ENCODE results near the gene MCM3. TPM values are rescaled to one million over a fixed set of nuclear protein-coding genes. Genes with fewer than 3 reads are reported as not detected.

MCM3 gene
- total RNA-seq, 4 donors from 2014 or later, result 24.9 to 71.8 (median 30.4) TPM

DNA sequence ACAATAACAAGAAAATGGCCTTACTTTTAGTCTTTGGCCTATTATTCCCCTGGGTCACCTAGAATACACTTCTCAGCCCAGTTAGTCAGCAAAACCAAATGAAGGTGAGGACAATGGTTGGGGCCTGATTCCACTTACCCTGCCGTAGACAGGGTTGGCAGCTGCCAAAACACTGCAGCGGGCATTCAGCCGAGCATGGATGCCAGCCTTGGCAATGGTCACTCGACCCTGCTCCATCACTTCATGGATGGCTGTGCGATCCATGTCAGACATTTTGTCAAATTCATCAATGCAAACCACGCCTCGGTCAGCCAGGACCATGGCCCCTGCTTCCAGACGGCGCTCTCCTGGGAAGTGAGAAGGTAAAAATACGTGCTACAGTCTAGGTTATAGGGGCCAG lies 8.4 kb downstream of the MCM3 start:
- no peak for DNase-seq
- no peak for TF ChIP-seq POLR2A (IDR thresholded peaks at IDR 0.05)
- TF ChIP-seq, protein P1, sequence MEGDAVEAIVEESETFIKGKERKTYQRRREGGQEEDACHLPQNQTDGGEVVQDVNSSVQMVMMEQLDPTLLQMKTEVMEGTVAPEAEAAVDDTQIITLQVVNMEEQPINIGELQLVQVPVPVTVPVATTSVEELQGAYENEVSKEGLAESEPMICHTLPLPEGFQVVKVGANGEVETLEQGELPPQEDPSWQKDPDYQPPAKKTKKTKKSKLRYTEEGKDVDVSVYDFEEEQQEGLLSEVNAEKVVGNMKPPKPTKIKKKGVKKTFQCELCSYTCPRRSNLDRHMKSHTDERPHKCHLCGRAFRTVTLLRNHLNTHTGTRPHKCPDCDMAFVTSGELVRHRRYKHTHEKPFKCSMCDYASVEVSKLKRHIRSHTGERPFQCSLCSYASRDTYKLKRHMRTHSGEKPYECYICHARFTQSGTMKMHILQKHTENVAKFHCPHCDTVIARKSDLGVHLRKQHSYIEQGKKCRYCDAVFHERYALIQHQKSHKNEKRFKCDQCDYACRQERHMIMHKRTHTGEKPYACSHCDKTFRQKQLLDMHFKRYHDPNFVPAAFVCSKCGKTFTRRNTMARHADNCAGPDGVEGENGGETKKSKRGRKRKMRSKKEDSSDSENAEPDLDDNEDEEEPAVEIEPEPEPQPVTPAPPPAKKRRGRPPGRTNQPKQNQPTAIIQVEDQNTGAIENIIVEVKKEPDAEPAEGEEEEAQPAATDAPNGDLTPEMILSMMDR (IDR thresholded peaks at IDR 0.05), result no peak
- no peaks in the 10 kb centered on the region for H3K9me3 ChIP-seq
- no peak overlapping the region for H3K27ac ChIP-seq
- no peaks in the 10 kb centered on the region for H3K27me3 ChIP-seq
- peaks cover 4 to 83% (median 6%) of the 10 kb centered on the region in 3 donors for H3K36me3 ChIP-seq
- H3K4me1 ChIP-seq, result no peaks in the 10 kb centered on the region
- no peak overlapping the region for H3K4me3 ChIP-seq

DNA sequence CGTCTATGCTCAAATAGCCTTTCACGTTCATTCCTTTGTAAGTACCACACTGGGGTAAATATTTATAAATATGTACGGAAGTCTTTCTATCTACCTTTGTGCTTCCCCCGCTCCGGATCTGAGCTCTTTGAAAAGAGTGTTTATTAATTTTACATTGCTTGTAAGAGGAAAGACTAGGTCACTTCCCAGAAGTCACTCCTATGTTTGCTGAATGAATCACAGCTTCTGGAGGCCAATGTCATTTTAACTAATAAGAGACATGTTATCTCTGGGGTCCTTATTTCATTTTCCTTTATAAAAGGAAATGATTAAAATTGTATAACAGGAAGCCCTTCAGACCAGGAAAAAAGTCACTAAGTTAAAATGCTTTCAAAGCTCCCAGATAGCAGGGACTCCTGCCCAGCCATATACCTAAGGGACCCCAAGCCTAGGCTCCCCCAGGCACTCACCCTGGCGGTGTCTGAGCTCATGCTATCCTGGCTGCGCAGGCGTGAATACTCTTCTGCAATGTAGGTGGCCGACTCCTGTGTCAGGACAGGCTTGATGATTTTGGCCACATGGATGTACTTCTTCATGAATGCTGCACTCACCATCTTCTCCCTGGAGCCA lies 12.6 kb downstream of the MCM3 start:
- no peak overlapping the region for H3K27ac ChIP-seq
- DNase-seq, result no peak
- H3K27me3 ChIP-seq, result no peaks in the 10 kb centered on the region
- no peaks in the 10 kb centered on the region for H3K4me1 ChIP-seq
- no peaks in the 10 kb centered on the region for H3K9me3 ChIP-seq
- TF ChIP-seq, protein P1 (IDR thresholded peaks at IDR 0.05), result no peak
- no peak for TF ChIP-seq POLR2A (IDR thresholded peaks at IDR 0.05)
- no peak overlapping the region for H3K4me3 ChIP-seq
- H3K36me3 ChIP-seq, result peaks cover 0 to 84% (median 4%) of the 10 kb centered on the region in 3 donors

DNA sequence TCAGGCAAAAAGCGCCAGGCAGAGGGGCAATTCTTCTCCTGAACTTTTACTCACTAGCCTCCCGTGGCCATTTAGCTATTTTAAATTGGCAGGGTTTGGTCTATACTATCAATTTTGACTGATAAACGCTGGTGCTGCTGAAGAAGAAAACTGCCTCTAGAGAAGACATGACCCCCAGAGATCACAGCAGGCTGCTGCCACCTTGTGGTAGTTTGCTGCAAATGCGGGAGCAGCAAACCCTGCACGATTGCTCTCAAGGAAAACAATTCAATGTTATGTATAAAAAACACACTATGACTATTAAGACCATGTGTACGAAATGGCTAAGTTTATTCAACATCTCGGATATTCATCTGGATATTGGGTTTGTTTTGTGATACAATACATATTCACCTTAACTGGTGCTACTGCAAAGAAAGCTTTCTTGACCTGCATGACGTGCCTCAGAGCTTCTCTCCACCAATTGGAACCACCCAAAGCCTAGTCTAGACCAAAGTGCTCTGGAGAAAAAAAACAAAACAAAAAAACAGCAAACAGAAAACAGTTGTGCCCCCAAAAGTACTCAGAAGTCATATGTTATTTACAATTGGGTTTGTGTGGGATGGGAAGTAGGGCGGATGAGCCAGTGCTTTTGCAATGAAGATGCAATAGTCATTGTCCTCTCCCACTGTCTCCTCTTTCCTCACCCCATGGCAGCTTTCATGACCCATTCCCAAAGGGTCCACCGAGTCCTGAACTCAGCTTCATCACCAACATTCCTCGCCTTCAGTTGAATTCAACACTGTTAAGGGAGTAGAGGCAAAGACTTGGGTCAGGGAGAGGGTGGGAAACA lies 20.6 kb downstream of the MCM3 start:
- no peak overlapping the region for H3K4me3 ChIP-seq
- H3K27me3 ChIP-seq, result no peaks in the 10 kb centered on the region
- H3K4me1 ChIP-seq, result no peaks in the 10 kb centered on the region
- H3K27ac ChIP-seq, result no peak overlapping the region
- peaks cover 0 to 49% (median 0%) of the 10 kb centered on the region in 3 donors for H3K36me3 ChIP-seq
- DNase-seq, result peak; percentile 46 to 82 (median 71)
- TF ChIP-seq POLR2A (IDR thresholded peaks at IDR 0.05), result no peak
- TF ChIP-seq, protein P1 (IDR thresholded peaks at IDR 0.05), result peak; percentile 32 to 94 (median 82)
- H3K9me3 ChIP-seq, result no peaks in the 10 kb centered on the region

DNA sequence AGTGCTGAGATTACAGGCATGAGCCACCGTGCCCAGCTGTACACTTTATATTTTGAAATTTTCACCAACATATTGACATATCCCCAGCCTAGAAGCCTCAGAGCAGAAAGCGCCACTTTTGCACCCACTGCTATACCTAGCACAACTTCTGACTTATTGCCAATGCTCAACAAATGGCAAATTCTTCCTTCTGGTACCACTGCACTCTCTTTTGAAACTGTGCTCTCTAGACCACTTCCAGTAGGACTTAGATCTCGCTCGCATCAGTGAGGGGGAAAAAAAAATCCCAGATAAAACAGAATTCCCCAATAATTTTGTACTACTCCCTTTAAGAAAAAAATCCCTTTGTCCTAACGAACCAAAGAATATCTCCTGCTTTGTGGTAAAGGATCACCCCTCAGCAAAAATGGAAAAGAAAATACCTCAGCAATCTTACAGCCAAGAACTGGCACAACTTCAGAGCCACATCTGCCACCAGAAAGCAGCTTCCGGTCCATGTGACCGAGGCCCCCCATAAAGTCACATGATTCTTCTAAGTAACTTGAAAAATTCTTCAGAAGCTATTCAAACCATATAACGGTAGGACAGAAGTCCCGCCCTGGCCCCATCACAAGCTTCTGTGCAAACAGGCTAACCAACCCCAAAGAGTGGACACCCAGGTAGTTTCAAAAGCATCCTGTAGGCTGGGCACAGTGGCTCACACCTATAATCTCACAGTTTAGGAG lies 21.8 kb downstream of the MCM3 start:
- peaks cover 0 to 37% (median 0%) of the 10 kb centered on the region in 3 donors for H3K36me3 ChIP-seq
- no peak overlapping the region for H3K27ac ChIP-seq
- no peaks in the 10 kb centered on the region for H3K27me3 ChIP-seq
- TF ChIP-seq, protein P1 (IDR thresholded peaks at IDR 0.05), result no peak
- TF ChIP-seq POLR2A (IDR thresholded peaks at IDR 0.05), result no peak
- H3K4me3 ChIP-seq, result no peak overlapping the region
- H3K9me3 ChIP-seq, result no peaks in the 10 kb centered on the region
- DNase-seq, result no peak
- H3K4me1 ChIP-seq, result no peaks in the 10 kb centered on the region

DNA sequence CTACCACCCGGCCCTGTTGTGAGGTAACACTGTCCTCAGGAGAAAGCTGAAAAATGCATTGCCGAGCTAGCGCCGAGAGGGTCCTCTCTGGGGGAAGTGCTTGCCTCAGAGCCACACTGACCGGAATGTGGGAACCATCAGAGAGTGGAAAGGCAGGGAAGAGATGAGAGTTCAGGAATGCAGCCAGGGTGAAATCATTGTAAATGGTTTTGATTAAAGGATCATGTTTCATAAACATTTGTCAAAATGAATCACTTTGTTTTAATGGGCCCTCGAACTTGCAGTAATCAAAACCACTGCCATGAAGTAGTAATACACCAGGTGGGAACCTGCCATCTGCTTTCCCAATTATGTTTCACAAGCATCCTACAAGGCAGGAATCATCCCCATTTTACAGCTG lies 23.3 kb downstream of the MCM3 start:
- no peak for DNase-seq
- H3K4me1 ChIP-seq, result no peaks in the 10 kb centered on the region
- no peaks in the 10 kb centered on the region for H3K27me3 ChIP-seq
- no peak overlapping the region for H3K27ac ChIP-seq
- H3K9me3 ChIP-seq, result no peaks in the 10 kb centered on the region
- TF ChIP-seq POLR2A (IDR thresholded peaks at IDR 0.05), result no peak
- TF ChIP-seq, protein P1 (IDR thresholded peaks at IDR 0.05), result no peak
- H3K4me3 ChIP-seq, result no peak overlapping the region
- H3K36me3 ChIP-seq, result peaks cover 0 to 22% (median 0%) of the 10 kb centered on the region in 3 donors
